Duodenal mucosa (tissue), 2 donors: ENCODE results near the gene MBTPS2.

ENCODE experiments used
- H3K27ac ChIP-seq: one replicate; pipeline ENCODE4 v1.7.0; 2013; ENCODE audit warnings: low read depth, low read length
- H3K27me3 ChIP-seq, 2 donors: one replicate each; pipeline ENCODE4 v1.7.0; 2013; ENCODE audit warnings: low read length in 2 of 2, control low read depth in 1 of 2; ENCODE audit not compliant: insufficient read depth in 2 of 2, control insufficient read depth in 1 of 2
- H3K36me3 ChIP-seq, 2 donors: one replicate each; pipeline ENCODE4 v1.7.0; 2013; ENCODE audit warnings: low read length in 2 of 2, control low read depth in 1 of 2; ENCODE audit not compliant: insufficient read depth in 2 of 2, control insufficient read depth in 1 of 2
- H3K4me1 ChIP-seq, 2 donors: one replicate each; pipeline ENCODE4 v1.7.0; 2013; ENCODE audit warnings: low read length in 2 of 2, control low read depth in 1 of 2; ENCODE audit not compliant: insufficient read depth in 2 of 2, control insufficient read depth in 1 of 2
- H3K4me3 ChIP-seq, 2 donors: one replicate each; pipeline ENCODE4 v1.7.0; 2013; ENCODE audit warnings: low read length in 2 of 2, low read depth in 1 of 2
- H3K9ac ChIP-seq, 2 donors: one replicate each; pipeline ENCODE4 v1.7.0; 2013; ENCODE audit warnings: low read length in 2 of 2, low read depth in 1 of 2
- H3K9me3 ChIP-seq, 2 donors: one replicate each; pipeline ENCODE4 v1.7.0; 2013; ENCODE audit warnings: low read length in 2 of 2, control low read depth in 1 of 2; ENCODE audit not compliant: control insufficient read depth in 1 of 2

The MBTPS2 gene

DNA sequence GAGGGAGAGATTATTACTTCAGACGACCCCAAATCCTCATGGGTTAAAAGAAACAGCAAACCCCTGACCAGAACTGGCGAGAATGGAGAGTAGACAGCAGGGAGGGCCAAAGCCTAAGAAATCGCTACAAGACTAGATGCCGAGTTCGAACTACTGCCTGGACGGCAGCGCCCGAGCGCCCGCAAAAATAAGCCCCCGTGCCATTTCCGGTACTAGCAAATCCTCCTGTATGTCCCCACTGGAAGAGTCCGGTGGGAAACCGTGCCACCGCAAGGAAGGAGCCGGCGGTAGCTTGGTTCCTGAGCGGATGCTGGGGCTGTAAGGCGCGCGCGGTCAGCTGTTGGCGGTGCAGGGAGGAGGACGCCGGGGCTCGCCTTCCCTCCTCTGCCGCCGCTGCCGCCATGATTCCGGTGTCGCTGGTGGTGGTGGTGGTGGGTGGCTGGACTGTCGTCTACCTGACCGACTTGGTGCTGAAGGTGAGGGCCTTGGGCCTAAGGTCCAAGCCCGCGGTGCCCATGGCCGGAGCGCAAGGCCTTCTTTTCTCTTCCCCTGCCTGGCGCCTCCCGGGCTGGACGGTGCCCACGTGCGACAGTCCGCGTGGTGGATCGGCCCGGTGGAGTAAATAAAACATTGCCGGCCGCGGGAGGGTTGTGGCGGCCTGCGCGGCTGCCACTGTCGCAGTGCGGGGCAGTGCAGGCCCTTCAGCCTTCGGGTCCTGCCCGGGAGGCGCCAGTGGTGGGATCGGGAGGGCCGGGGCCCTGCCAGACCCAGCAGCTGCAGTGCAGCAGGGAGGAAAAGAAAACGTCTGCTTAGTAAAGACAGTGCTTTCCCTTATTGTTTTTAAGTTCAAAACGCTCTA lies at the start of gene MBTPS2:
TSS of gene MBTPS2 (plus strand) at position 284 of the 859 bp plus-strand sequence. CDS start at position 402, 118 bp downstream.
- H3K9me3 ChIP-seq = no peaks in the 10 kb centered on the region
- no peaks in the 10 kb centered on the region for H3K36me3 ChIP-seq
- peak within 1 kb of the TSS; percentile 70 to 86 for H3K4me3 ChIP-seq
- no peaks in the 10 kb centered on the region for H3K27me3 ChIP-seq
- peak within 1 kb of the TSS; percentile 50 for H3K27ac ChIP-seq
- H3K9ac ChIP-seq = peak within 1 kb of the TSS; percentile 84 to 85
- H3K4me1 ChIP-seq = peaks cover 3 to 7% of the 10 kb centered on the region in 2 donors

DNA sequence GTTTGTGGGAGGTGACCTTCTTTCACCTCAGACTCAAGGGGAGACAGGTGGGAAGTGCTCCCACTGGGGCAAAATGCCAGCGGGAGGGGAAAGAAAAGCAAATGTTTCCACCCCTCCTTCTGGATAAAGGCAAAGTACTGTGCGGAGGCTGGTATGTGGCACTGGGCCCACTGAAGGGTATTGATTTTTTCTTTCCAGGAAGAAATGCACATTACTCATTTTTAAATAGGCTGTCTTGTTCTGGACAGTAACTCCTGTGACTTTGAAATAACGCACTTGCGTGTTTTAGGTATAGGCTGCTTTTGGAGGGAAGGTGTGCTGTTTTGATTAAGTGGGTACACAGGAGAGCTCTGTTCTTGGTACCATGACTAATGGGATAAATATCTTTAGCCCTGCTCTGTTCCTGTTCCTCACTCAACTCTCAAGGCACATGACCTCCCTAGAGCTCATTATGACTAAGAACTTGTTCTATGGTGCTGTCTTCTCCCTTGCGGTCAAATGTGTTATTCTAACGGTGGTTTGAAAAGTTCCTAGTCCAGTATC lies 40.7 kb upstream of the MBTPS2 start:
- no peak overlapping the region for H3K4me3 ChIP-seq
- no peak overlapping the region for H3K27ac ChIP-seq
- no peaks in the 10 kb centered on the region for H3K9me3 ChIP-seq
- peaks cover 0 to 11% of the 10 kb centered on the region in 2 donors for H3K4me1 ChIP-seq
- no peak overlapping the region for H3K9ac ChIP-seq
- H3K27me3 ChIP-seq = no peaks in the 10 kb centered on the region
- H3K36me3 ChIP-seq = no peaks in the 10 kb centered on the region

DNA sequence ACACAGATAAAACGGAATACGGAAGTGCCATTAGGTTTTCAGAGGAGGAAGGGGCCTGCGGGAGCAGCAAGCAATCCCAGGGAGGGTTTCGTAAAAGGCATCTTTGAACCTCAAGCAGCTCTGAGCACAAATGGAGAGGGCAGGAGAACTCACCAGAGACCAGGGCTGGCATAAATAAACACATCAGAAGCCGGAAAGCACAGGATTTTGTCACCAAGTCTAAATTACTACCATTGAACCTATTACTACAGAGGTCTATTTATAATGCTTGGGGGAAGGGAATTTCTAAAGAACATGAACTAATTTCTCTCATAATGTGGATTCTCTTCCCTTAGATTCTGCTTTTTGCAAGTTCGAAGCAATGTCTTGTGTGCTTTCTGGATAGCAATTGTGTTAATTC lies 39.6 kb upstream of the MBTPS2 start:
- Histone ChIP-seq H3K9ac (no peak overlapping the region), H3K27ac (no peak overlapping the region), H3K27me3 (no peaks in the 10 kb centered on the region), H3K9me3 (no peaks in the 10 kb centered on the region), H3K4me1 (peaks cover 0 to 11% of the 10 kb centered on the region in 2 donors), H3K36me3 (no peaks in the 10 kb centered on the region), H3K4me3 (no peak overlapping the region)

DNA sequence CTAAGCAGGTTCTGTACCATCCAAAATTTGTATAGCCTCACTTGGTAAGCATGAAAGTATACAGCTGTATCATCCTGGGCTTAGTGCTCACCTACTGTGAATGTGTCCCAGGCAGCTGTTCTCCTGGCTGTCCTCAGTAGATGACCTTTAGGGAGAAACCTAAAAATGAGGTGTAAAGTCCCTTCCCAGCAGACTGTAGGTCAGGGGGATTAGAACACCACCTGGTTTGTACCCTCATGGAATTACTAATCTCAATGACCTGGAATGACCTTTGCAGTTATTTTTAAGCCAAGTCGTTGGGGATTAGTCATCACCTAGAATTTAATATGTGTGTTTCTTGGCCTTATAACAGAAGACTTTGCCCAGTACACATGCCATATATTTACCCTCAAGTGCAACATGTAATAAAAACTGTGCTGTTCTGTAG lies 39.1 kb upstream of the MBTPS2 start:
- H3K4me3 ChIP-seq = no peak overlapping the region
- H3K27me3 ChIP-seq = no peaks in the 10 kb centered on the region
- H3K4me1 ChIP-seq = peaks cover 0 to 11% of the 10 kb centered on the region in 2 donors
- no peaks in the 10 kb centered on the region for H3K9me3 ChIP-seq
- no peaks in the 10 kb centered on the region for H3K36me3 ChIP-seq
- no peak overlapping the region for H3K9ac ChIP-seq
- H3K27ac ChIP-seq = peak overlapping the region; percentile 10

DNA sequence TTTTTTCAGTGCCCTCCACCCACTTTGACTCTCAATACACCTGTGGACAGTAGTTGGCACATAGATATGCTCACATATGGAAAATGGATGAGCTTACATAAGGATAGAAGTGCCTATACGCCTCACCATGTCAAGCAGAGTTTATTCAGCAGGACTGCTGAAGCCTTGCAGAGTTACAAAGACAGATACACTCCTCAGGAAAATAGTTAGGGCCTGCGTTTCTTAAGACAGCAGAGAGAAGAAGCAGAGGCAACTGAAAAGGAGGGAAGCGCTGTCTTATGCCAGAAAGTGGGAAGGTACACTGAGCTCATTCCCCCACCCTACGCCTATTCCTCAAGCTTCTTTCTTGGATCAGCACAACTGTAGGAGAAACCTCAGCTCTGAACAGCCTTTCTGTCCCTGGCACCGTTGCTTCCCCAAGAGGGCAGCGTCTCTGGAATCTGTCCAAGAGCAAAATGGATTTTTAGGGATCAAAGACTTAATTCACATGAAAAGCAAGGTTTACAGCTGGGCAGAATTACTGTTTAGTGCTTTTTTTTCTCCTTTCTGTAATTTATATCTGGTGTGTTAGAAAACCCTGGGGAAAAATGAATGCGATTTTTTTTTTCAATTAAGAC lies 37.3 kb upstream of the MBTPS2 start:
- Histone ChIP-seq H3K4me1 (peaks cover 0 to 11% of the 10 kb centered on the region in 2 donors), H3K4me3 (no peak overlapping the region), H3K9me3 (no peaks in the 10 kb centered on the region), H3K27ac (no peak overlapping the region), H3K36me3 (no peaks in the 10 kb centered on the region), H3K9ac (no peak overlapping the region), H3K27me3 (no peaks in the 10 kb centered on the region)

DNA sequence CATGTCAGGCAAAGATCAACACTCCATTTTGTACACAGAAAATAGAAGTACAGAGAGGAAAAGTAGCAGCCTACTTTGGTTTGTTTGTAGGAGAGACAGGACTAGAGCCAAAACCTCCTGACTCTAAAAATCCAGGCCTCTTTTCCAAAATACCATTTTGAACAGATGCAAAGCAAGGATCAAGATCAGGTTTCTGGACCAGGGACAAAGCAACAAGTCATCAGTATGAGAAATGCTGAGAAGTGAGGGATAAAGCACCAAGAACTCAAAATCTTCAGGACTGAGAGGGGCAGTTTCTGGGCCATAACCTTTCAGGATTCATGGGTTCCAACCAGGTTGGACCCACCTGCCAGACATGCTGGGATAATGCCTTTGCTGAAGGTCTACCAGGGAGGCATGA lies 36.6 kb upstream of the MBTPS2 start:
- Histone ChIP-seq H3K4me3 (no peak overlapping the region), H3K4me1 (peaks cover 0 to 11% of the 10 kb centered on the region in 2 donors), H3K9ac (no peak overlapping the region), H3K27ac (no peak overlapping the region), H3K27me3 (no peaks in the 10 kb centered on the region), H3K36me3 (no peaks in the 10 kb centered on the region), H3K9me3 (no peaks in the 10 kb centered on the region)

DNA sequence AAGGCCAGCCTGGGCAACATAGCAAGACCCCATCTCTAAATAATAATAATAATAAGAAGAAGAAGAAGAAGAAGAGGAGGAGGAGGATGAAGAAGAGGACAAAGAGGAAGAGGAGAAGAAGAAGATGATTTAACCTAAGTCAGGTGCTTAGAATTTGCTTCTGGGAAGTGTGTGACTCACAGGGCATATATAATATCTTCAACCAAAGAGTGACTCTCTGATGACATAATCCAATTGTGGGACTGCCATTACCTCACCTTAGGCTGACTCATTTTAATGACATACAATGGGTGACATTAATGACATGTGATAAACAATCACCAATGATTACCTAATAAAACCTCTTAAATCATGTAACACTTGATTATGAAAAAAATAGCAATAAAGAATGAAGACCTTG lies 32.7 kb upstream of the MBTPS2 start:
- H3K9ac ChIP-seq = no peak overlapping the region
- H3K4me3 ChIP-seq = no peak overlapping the region
- no peak overlapping the region for H3K27ac ChIP-seq
- no peaks in the 10 kb centered on the region for H3K36me3 ChIP-seq
- H3K4me1 ChIP-seq = no peaks in the 10 kb centered on the region
- no peaks in the 10 kb centered on the region for H3K9me3 ChIP-seq
- no peaks in the 10 kb centered on the region for H3K27me3 ChIP-seq

DNA sequence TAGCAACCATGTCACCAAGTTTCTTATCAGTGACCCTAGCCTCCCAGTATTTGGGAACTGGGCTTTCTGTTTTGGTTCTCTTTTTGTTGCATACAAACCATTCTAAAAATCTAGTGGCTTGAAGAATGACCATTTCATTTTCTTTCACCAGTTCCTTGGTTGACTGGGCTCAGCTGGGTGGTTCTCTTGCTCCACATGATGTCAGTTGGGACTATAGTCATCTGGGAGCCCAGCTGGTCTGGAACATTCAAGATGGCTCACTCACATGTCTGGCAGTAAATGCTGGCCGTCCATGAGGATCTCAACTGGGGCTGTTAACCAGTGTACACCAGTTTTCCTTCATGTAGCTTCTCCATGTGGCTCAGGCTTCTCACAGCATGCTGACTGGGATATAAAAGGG lies 27.6 kb upstream of the MBTPS2 start:
- Histone ChIP-seq H3K9me3 (no peaks in the 10 kb centered on the region), H3K27ac (no peak overlapping the region), H3K27me3 (no peaks in the 10 kb centered on the region), H3K36me3 (no peaks in the 10 kb centered on the region), H3K9ac (no peak overlapping the region), H3K4me3 (no peak overlapping the region), H3K4me1 (no peaks in the 10 kb centered on the region)

DNA sequence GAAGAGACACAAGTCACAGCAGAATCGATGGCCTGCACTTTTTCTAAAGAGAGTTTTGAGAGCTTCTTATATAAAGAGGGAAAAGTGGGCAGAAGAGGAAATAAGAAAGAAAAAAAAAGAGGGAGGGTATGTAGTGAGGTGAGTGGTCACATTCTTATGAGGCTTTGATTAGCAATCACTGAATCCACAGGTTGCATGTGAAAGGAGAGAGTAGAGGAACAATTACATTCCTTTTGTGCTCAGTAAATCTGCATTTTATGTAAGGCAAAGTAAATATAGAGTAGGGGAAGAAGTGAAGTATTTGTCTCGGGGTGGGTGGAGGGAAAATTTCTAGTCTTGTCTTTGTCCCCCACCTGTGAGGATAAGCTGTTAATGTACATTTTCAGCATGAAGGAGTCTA lies 26.8 kb upstream of the MBTPS2 start:
- Histone ChIP-seq H3K36me3 (no peaks in the 10 kb centered on the region), H3K9me3 (no peaks in the 10 kb centered on the region), H3K4me3 (no peak overlapping the region), H3K27ac (no peak overlapping the region), H3K27me3 (no peaks in the 10 kb centered on the region), H3K9ac (no peak overlapping the region), H3K4me1 (no peaks in the 10 kb centered on the region)

DNA sequence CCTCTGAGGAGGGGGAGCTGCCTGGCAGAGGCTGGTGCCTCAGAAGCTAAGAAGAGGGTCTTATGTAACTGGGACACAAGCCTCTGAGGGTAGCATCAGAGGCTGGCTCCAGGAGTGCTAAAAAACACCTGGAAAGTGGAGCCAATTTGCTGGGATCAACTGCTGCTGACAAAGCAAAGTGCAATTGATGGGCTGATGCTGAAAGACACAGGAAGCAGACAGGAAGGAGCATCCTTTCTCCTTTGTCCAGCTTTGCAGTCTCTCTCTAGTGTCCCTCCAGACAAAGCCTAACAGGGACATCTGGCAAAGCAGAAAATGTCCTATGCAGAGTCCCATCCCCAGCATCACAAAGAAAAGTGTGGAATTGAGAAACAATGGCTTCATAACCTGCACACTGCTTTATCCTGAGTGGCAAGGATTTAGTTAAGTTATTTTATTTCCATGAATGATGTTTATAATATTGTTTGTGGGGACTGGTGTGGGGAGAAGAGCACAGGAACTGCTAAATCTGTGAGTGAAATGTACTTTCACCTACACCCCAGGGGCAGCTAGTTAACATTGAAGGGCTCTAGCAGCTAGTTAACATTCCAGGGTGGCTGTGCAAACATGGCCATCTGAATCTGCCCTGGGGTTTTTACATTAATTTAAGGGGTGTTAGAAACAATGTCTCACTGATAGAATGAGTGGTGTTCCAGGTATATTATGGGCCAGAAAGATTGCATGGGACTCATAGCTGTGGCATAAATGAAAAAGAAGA lies 25.6 kb upstream of the MBTPS2 start:
- no peak overlapping the region for H3K4me3 ChIP-seq
- H3K9ac ChIP-seq = no peak overlapping the region
- no peaks in the 10 kb centered on the region for H3K9me3 ChIP-seq
- no peaks in the 10 kb centered on the region for H3K27me3 ChIP-seq
- no peak overlapping the region for H3K27ac ChIP-seq
- no peaks in the 10 kb centered on the region for H3K4me1 ChIP-seq
- no peaks in the 10 kb centered on the region for H3K36me3 ChIP-seq
